ENCODE measurements around the gene ULK4.

GRCh38 chr3:41661796-41662195 is 300.1 kb downstream of the ULK4 start:
- no peak for TF ChIP-seq CTCF (IDR thresholded peaks at IDR 0.05; ENCODE audit: poor library complexity, severe bottlenecking)
- TF ChIP-seq RAD21 (conservative IDR thresholded peaks at IDR 0.05): no peak
- TF ChIP-seq EZH2 (IDR thresholded peaks at IDR 0.05; ENCODE audit: borderline replicate concordance, insufficient read depth, low read length, poor library complexity, severe bottlenecking): no peak
- TF ChIP-seq POLR2AphosphoS5 (IDR thresholded peaks at IDR 0.05): no peak

All from neural cell (in vitro differentiated cells).